Sigmoid colon (tissue), 7 donors: ENCODE data around the gene SPAG8. TPM values are rescaled to one million over a fixed set of nuclear protein-coding genes. Genes with fewer than 3 reads are reported as not detected.

ENCODE experiments used
- DNase-seq: peaks from one replicate; pipeline ENCODE4 v3.0.0-alpha.2; 2019
- H3K27ac ChIP-seq, 4 donors: fragments of 200-600 bp; sonication (generic); one replicate each; pipeline ENCODE4 v1.5.1; 2016 to 2019; ENCODE audit warnings: mild to moderate bottlenecking in 1 of 4
- H3K27me3 ChIP-seq, 3 donors: fragments of 200-600 bp; sonication (generic); one replicate each; pipeline ENCODE4 v1.5.1; 2019; ENCODE audit warnings: mild to moderate bottlenecking in 1 of 3
- H3K36me3 ChIP-seq, 4 donors: fragments of 200-600 bp; sonication (generic); one replicate each; pipeline ENCODE4 v1.5.1; 2016 to 2019
- H3K4me1 ChIP-seq, 4 donors: fragments of 200-600 bp; sonication (generic); one replicate each; pipeline ENCODE4 v1.5.1; 2017 to 2019
- H3K4me3 ChIP-seq, 4 donors: fragments of 200-600 bp; sonication (generic); one replicate each; pipeline ENCODE4 v1.5.1; 2017 to 2019; ENCODE audit warnings: mild to moderate bottlenecking in 2 of 4, moderate library complexity in 1 of 4
- H3K9me3 ChIP-seq, 4 donors: fragments of 200-600 bp in 3 of 4; sonication (generic) in 3 of 4; one replicate each; pipeline versions ENCODE4 v1.5.1 to v1.6.1; 2013 to 2019
- EP300 ChIP-seq, 4 donors: sonication (generic); formaldehyde crosslinking; IDR thresholded peaks; one replicate each; pipeline ENCODE4 v1.6.1; 2017; ENCODE audit warnings: antibody characterized with exemption in 4 of 4
- POLR2A ChIP-seq, 2 donors: fragments of 450-650 bp; IDR thresholded peaks; one replicate each; pipeline ENCODE4 v1.6.1; 2016; ENCODE audit warnings: antibody characterized with exemption in 2 of 2, mild to moderate bottlenecking in 2 of 2, moderate library complexity in 2 of 2
- POLR2AphosphoS5 ChIP-seq, 4 donors: sonication (generic); formaldehyde crosslinking; IDR thresholded peaks; one replicate each; pipeline ENCODE4 v1.6.1; 2017; ENCODE audit warnings: antibody characterized with exemption in 4 of 4
- WGBS, 2 donors: extraction: QIAGEN DNeasy Blood & Tissue Kit; methylation state at CpG; one replicate each; pipeline ENCODE4 v1.1.7; 2013; 5-methylcytosine and 5-hydroxymethylcytosine counted together
- intact Hi-C: fragments of 100-400 bp; cut with DNase I; formaldehyde crosslinking; loops from one replicate; pipeline ENCODE4 v1.15.1; 2023
- polyA plus RNA-seq, 3 donors: library from polyadenylated mRNA; stranded (reverse); fragments of 200-250 nt; gene quantifications; one replicate each; pipeline ENCODE4 v1.2.3, GENCODE V29; 2013
- total RNA-seq, 4 donors: library from RNA; depleted of rRNA; stranded (reverse); fragments of >200 nt; gene quantifications; one replicate each; pipeline ENCODE4 v1.1.0, GENCODE V29; 2016
- TF ChIP-seq, protein P1 (sequence below), 4 experiments: fragments of 450-650 bp in 3 of 4; fragments of 200-600 bp in 1 of 4; IDR thresholded peaks; one replicate each; pipeline ENCODE4 v1.5.1; 2016 to 2019; ENCODE audit warnings: antibody characterized with exemption in 4 of 4, mild to moderate bottlenecking in 3 of 4, moderate library complexity in 2 of 4
- donor health status: healthy with polysubstance abuse.
- donor health status: Bipolar disorder and iron deficiency.
- donor health status: healthy.

SPAG8 gene
- total and polyA plus RNA-seq, 7 donors = 1.1 to 2.8 (median 2.3) TPM; not detected in 2

DNA sequence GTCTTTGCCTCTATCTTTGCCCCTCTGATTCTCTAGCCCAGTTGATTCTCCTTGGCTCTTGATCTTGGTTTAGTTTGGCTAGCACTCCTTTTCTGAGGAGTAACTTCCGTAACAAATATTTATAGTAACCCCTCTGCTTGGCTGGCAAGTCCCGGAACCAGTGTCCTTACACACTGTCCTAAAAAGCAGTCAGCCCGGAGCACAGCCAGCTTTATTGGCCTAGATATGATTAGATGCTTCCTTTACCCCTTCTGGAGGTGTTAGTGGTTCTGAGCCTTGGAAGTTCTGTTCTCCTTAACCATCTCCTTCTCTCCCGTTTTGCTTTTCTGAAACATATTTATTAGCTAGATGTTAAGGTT is 41.0 kb downstream of the SPAG8 start:
- H3K27ac ChIP-seq = peak overlapping the region; percentile 36 to 59 (median 56)
- 5 to 39% methylated on average over 4 of the region's 4 CpGs for WGBS, 2 donors

DNA sequence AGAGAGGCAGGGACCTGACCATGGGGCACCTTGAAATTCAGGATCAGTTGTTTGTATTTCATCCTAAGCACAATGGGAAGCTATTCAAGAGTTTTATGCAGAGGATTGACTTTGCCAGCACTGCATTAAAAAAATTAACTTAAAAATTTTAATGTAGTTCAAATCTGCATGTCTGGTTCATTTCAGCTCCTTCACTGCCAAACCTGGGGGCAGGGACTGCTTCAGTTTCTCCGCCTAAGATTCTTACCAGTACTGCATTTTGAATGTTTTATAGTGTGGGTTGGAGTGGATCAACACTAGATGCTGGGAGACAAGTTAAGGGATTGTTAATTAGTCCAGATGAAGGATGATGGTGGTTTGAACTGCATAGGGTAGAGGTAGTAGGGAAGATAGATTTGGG is 42.3 kb downstream of the SPAG8 start:
- peaks cover 0 to 20% (median 15%) of the 10 kb centered on the region in 4 donors for H3K4me1 ChIP-seq
- no peaks in the 10 kb centered on the region for H3K27me3 ChIP-seq
- intact Hi-C loops = no loop called here
- no peaks in the 10 kb centered on the region for H3K9me3 ChIP-seq
- H3K36me3 ChIP-seq = no peaks in the 10 kb centered on the region
- H3K4me3 ChIP-seq = no peak overlapping the region
- TF ChIP-seq EP300 (IDR thresholded peaks at IDR 0.05) (no peak), POLR2AphosphoS5 (IDR thresholded peaks at IDR 0.05) (no peak), POLR2A (IDR thresholded peaks at IDR 0.05) (no peak)
- TF ChIP-seq, protein P1, sequence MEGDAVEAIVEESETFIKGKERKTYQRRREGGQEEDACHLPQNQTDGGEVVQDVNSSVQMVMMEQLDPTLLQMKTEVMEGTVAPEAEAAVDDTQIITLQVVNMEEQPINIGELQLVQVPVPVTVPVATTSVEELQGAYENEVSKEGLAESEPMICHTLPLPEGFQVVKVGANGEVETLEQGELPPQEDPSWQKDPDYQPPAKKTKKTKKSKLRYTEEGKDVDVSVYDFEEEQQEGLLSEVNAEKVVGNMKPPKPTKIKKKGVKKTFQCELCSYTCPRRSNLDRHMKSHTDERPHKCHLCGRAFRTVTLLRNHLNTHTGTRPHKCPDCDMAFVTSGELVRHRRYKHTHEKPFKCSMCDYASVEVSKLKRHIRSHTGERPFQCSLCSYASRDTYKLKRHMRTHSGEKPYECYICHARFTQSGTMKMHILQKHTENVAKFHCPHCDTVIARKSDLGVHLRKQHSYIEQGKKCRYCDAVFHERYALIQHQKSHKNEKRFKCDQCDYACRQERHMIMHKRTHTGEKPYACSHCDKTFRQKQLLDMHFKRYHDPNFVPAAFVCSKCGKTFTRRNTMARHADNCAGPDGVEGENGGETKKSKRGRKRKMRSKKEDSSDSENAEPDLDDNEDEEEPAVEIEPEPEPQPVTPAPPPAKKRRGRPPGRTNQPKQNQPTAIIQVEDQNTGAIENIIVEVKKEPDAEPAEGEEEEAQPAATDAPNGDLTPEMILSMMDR (IDR thresholded peaks at IDR 0.05) = no peak
- DNase-seq = no peak
- H3K27ac ChIP-seq = no peak overlapping the region
- 91 to 93% methylated on average over 1 of the region's 1 CpG for WGBS, 2 donors

More for the DNA sequence above, 41.0 kb downstream of the SPAG8 start:
- Histone ChIP-seq H3K4me1 (peaks cover 0 to 20% (median 15%) of the 10 kb centered on the region in 4 donors), H3K36me3 (no peaks in the 10 kb centered on the region), H3K27me3 (no peaks in the 10 kb centered on the region), H3K4me3 (no peak overlapping the region), H3K9me3 (no peaks in the 10 kb centered on the region)
- TF ChIP-seq EP300 (IDR thresholded peaks at IDR 0.05) = no peak
- peak in 1 of 4 donors; percentile 26 for TF ChIP-seq POLR2AphosphoS5 (IDR thresholded peaks at IDR 0.05)
- intact Hi-C loops = no loop called here
- peak; percentile 81 for DNase-seq

DNA sequence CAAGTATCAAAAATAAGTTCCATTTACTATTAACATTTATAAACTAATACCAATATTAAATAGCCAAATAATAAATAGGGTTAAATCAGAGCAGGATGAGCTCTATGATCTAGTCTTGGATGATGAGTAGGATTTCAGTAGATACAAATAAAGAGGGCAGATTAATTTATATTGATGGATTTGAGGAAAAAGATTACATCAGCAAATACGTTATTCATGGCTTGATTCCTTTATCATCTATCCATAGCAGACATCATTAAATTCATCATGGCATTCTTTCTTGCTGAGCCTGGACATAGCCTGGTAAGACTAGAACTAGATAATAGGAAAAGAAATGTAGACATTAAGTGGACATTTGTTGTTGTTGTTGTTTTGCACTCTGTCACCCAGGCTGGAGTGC is 44.6 kb downstream of the SPAG8 start:
- DNase-seq = no peak
- TF ChIP-seq, protein P1 (IDR thresholded peaks at IDR 0.05) = no peak
- TF ChIP-seq EP300 (IDR thresholded peaks at IDR 0.05) (no peak), POLR2A (IDR thresholded peaks at IDR 0.05) (no peak), POLR2AphosphoS5 (IDR thresholded peaks at IDR 0.05) (no peak)
- no peak overlapping the region for H3K27ac ChIP-seq
- H3K27me3 ChIP-seq = no peaks in the 10 kb centered on the region
- 90 to 93% methylated on average over 1 of the region's 1 CpG for WGBS, 2 donors
- intact Hi-C loops = no loop called here
- H3K9me3 ChIP-seq = no peaks in the 10 kb centered on the region
- no peak overlapping the region for H3K4me3 ChIP-seq
- peaks cover 0 to 20% (median 15%) of the 10 kb centered on the region in 4 donors for H3K4me1 ChIP-seq
- H3K36me3 ChIP-seq = no peaks in the 10 kb centered on the region

DNA sequence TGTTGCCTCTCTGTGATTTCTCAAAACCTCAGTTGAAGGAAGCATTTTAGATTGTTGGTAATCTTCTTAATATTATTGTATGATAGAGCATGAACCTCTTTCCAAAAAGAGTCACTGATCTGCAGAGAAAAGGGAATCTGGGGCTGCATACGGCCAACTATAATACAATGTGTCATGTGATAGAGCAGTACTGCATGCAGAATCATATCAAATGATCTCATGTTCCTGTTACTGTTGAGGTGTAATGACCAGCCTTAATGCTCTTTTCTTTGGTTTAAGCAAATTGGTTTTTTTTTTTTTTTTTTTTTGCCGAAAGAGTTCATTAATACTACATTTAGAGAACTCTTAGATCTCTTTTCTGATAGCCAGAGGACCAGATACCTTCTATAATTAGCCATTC is 45.1 kb downstream of the SPAG8 start:
- intact Hi-C loops = no loop called here
- Histone ChIP-seq H3K27me3 (no peaks in the 10 kb centered on the region), H3K27ac (no peak overlapping the region), H3K4me1 (peaks cover 0 to 19% (median 15%) of the 10 kb centered on the region in 4 donors), H3K36me3 (no peaks in the 10 kb centered on the region), H3K4me3 (no peak overlapping the region), H3K9me3 (no peaks in the 10 kb centered on the region)
- DNase-seq = no peak
- TF ChIP-seq, protein P1 (IDR thresholded peaks at IDR 0.05) = no peak
- TF ChIP-seq EP300 (IDR thresholded peaks at IDR 0.05) = no peak
- no peak for TF ChIP-seq POLR2AphosphoS5 (IDR thresholded peaks at IDR 0.05)
- TF ChIP-seq POLR2A (IDR thresholded peaks at IDR 0.05) = no peak
- 83 to 88% methylated on average over 2 of the region's 2 CpGs for WGBS, 2 donors

DNA sequence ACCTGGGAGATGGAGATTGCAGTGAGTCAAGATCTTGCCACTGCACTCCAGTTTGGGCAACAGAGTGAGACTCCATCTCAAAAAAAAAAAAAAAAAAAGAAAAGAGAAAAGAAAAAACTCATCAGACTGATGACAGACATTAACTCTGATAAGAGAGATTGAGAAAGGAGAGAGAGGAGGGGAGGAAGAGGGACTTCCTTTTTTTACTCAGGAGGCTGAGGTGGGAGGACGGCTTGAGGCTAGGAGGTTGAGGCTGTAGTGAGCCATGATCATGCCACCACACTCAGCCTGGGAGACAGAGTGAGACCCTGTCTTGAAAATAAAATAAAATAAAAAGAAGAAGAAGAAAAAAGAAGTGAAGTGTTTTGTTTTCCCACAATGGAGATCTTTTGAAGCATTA is 48.3 kb downstream of the SPAG8 start:
- WGBS, 2 donors = 97 to 98% methylated on average over 1 of the region's 1 CpG
- Histone ChIP-seq H3K4me1 (peaks cover 0 to 2% (median 0%) of the 10 kb centered on the region in 4 donors), H3K4me3 (no peak overlapping the region), H3K27me3 (no peaks in the 10 kb centered on the region), H3K36me3 (no peaks in the 10 kb centered on the region), H3K27ac (no peak overlapping the region), H3K9me3 (no peaks in the 10 kb centered on the region)
- no peak for DNase-seq
- no peak for TF ChIP-seq POLR2AphosphoS5 (IDR thresholded peaks at IDR 0.05)
- no peak for TF ChIP-seq POLR2A (IDR thresholded peaks at IDR 0.05)
- intact Hi-C loops = no loop called here

GRCh38 chr9:35763181-35763580 is 48.9 kb downstream of the SPAG8 start:
- 77 to 93% methylated on average over 2 of the region's 2 CpGs for WGBS, 2 donors
- intact Hi-C loops = no loop called here
- Histone ChIP-seq H3K27ac (no peak overlapping the region), H3K9me3 (no peaks in the 10 kb centered on the region), H3K4me1 (peaks cover 0 to 9% (median 4%) of the 10 kb centered on the region in 4 donors), H3K27me3 (no peaks in the 10 kb centered on the region), H3K4me3 (no peak overlapping the region), H3K36me3 (no peaks in the 10 kb centered on the region)
- DNase-seq = no peak
- TF ChIP-seq POLR2A (IDR thresholded peaks at IDR 0.05) = no peak
- TF ChIP-seq, protein P1 (IDR thresholded peaks at IDR 0.05) = no peak
- TF ChIP-seq POLR2AphosphoS5 (IDR thresholded peaks at IDR 0.05) = no peak
- no peak for TF ChIP-seq EP300 (IDR thresholded peaks at IDR 0.05)
